M059J (cell line): ENCODE results near the gene OR2A42. TPM values are rescaled to one million over a fixed set of nuclear protein-coding genes. Genes with fewer than 3 reads are reported as not detected.
"Not testable (repeated sequence)": the region's sequence is repeated elsewhere in the genome, so short reads cannot be mapped to it uniquely, and the experiment has no call there.

Experiments used
- DNase-seq: peaks from one replicate; pipeline ENCODE4 v3.0.0-alpha.2; 2012; ENCODE audit warnings: low read depth
- total RNA-seq: library from RNA; depleted of rRNA; stranded (reverse); fragments of >200 nt; shearing (Covaris generic); gene quantifications from 2 replicates; pipeline ENCODE4 v1.2.3, GENCODE V29; 2014; rRNA removed

Gene OR2A42, protein sequence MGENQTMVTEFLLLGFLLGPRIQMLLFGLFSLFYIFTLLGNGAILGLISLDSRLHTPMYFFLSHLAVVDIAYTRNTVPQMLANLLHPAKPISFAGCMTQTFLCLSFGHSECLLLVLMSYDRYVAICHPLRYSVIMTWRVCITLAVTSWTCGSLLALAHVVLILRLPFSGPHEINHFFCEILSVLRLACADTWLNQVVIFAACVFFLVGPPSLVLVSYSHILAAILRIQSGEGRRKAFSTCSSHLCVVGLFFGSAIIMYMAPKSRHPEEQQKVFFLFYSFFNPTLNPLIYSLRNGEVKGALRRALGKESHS
- not detected in 2 replicates for total RNA-seq

DNA sequence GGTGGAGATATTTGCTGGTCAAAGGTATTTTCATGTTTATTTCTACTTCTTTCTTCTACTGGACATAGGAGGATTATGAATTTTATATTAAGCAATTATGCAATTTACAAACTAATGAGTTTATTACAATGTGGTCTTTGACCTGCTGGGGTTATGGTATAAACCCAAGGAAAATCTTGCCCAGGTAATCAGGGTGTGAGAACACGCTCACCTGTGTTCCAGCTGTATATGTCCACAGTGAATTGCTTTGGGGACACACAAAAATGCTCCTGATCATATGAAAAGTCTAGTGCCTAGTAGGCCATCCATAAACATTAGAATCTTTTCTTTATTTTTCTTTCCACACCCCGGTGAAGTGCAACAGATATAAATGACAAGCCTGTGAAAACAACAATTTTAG is at the start of gene OR2A42:
Gene OR2A42, minus strand, starts transcription at position 241 of the 400 bp plus-strand sequence. CDS start 6,762 bp downstream, outside the sequence.
- not testable (repeated sequence) for DNase-seq

DNA sequence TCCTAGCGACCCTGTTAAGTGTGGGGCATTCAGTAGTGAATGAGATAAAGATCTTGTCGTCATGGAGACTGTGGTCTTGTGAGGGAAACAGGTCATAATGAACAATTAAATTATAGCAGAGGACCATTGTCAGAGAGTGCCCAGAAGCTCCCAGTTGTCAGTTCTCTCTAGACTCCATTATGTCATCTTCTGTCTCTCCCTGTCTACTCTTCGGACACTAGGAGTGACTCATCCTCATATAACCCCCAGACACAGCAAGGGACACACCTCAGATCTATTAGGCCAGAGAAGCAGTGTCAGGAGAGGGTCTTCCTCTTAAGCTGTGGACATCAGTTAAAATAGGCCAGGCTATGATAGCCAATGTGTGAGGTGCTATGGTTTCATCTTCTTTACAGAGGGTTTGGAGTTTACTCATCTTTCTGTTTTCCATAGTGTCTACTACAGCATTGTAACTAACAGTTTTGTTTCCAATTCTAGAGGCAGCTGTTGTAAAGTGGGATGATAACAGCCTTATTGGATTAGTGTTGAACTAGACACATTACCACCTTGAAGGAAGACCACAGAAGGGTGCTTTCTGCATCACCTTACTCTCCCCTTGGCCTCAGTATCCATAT is 47.9 kb upstream of the OR2A42 start:
- DNase-seq = not testable (repeated sequence)

DNA sequence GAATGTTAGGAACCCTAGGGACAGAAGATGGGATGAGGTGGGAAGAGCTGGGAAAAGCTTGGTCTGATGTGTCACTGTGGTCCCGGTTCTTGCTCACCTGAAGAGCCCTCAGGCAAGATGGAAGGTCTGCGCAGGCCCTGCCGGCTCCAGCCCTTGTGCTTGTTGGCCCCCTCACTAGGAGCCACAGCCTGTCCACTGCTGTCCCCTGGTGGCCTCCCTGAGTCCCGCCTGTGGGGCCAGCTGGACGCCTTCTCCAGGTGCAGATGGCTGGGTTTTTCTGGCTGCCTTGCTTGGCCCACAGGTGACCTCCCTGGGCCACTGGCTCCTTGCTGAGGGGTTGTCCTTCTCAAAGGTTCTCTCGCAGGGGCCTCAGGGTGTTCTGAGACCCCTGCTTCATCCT is 44.3 kb upstream of the OR2A42 start:
- not testable (repeated sequence) for DNase-seq

DNA sequence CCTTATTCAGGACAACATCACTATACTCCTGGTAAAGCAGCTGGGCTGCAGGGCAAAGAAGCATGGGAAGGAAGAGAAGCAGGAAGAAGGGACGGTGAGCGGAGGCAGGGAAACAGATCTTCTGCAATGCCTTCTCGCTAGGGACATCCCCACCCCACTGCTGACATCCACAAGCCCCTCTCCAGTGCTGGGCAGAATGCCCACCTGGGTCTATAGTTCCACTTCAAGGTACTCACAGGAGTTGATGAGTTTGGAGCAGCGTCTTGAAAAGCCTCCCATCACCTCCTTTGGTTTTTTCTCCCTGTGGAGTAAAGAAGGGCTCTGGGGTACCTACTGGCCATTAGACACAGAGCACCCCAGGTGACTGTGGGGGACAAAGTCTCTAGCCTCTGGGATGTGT is 43.1 kb upstream of the OR2A42 start:
- DNase-seq = not testable (repeated sequence)

DNA sequence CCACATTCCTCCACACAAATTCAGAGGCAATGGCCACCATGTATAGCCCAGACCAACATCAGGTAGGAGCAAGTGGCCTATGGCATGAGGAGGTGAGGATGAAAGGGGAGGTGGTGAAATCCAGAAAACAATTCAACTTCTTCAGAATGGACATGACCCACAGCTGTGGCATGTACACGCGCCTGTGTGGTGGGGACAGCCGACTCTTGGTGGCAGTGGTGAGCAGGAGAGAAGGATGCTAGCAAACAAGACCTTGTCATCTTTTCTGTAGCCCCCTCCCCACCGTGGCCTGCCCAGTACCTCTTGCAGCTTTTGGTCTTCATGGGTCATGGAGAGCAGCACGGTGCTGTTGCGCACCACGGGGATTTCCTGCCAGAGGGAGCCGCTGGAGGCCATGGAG is 42.6 kb upstream of the OR2A42 start:
- not testable (repeated sequence) for DNase-seq

DNA sequence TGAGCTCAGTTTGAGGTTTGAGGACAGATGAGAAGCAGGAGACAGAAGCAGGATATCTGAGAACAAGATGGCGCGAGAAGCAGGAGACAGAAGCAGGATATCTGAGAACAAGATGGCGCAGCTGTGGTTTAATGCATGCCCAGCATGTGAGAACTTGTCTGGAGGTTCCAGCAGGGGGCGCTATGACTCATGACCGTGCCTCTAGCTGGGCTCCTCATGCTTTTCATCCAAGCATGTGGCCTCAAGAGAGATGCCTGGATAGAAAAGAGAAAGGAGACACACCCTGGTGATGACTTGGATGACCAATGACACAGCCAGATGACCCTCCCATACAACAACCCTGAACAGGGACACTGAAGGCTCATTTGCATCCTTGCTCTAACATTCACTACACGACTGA is 40.6 kb upstream of the OR2A42 start:
- DNase-seq = not testable (repeated sequence)

DNA sequence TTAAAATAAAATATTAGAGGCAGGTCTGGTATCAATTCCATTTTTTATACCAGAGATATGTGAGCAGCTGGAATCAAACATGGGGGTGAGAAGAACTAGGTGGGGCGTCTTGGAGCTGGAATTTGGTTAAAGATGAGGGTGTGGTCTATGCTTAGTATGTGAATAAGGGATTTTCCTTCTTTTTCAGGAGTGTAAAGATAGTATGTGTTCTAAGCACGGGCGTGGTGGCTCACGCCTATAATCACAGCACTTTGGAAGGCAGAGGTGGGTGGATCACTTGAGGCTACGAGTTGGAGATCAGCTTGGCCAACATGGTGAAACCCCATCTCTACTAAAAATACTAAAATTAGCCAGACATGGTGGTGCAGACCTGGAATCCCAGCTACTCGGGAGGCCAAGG is 35.9 kb upstream of the OR2A42 start:
- DNase-seq = not testable (repeated sequence)

DNA sequence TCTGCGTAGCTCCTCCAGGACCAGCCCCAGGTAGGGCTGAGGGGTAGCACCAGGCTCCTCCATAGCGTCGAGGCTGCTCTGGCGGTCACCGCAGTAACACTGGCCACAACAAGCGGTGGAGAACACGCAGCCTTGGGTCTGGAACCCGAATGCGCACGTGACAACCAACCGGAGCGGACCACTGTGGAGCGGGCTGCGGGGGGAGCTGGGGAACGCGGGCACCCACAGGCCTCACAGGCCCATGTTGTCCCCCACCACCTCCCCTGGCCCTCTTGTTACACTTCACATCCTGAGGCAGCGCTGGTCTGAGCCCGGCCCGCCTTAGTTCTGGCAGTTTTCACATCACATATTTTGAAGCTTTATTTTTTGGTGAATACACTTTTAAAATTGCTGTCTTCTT is 29.8 kb upstream of the OR2A42 start, which contains the start of gene CTAGE8:
Gene CTAGE8, minus strand, starts transcription at position 101 of the 400 bp plus-strand sequence. Its CDS starts 38 bp downstream, at position 63.
- not testable (repeated sequence) for DNase-seq

DNA sequence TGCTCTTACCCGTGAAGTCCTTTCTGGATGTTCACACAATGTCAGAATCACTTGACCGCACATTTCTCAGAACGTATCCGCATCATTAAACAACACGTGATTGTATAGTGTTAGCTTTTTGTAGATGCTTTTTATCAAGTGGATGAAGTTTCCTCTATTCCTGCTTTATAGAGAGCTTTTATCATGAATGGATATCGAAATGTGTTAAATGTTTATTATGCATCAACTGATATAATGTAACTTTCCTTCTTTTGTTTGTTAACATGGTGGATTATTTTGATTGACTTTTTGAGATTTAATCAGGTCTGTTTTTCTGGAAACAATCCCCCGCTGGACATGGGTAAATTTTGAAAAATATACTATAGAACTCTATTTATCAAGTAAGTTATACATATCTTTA is 25.3 kb upstream of the OR2A42 start, which contains the start of gene OR2A7:
Gene OR2A7, minus strand, starts transcription at position 101 of the 400 bp plus-strand sequence. CDS start 5,164 bp downstream, outside the sequence.
- not testable (repeated sequence) for DNase-seq

DNA sequence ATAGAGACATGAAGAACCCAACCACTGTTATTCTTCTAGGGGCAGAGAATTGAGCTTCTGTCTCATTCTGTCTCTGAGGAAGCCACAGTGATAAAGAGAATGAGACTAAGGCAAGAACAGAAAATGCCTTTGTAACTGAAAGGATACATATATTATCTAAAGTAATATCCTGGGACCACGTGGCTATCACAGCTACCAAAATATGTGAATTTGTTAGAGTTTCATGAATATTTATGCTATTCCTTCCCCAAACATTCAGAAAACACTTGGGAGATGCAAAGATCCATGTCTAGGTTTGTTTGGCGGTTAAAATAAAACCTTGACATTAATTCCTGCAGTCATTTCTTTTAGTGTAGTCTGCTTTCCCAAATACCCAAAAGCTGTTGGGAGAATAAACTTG is 22.7 kb upstream of the OR2A42 start:
- not testable (repeated sequence) for DNase-seq

DNA sequence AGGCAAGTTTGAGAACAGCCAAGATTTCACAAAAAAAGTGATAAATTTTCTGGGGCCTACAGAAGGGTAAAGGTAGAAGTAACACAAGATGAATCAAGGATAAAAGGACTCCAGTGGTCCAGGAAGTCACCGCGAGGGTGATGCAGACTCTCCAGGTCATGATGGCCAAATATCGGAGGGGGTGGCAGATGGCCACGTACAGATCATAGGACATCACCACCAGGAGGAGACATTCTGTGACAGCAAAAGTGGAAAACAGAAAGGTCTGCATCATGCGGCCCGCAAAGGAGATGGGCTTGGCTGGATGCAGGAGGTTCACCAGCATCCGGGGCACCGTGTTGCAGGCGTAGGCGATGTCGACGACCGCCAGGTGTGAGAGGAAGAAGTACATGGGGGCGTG is 19.7 kb upstream of the OR2A42 start:
- DNase-seq = not testable (repeated sequence)

DNA sequence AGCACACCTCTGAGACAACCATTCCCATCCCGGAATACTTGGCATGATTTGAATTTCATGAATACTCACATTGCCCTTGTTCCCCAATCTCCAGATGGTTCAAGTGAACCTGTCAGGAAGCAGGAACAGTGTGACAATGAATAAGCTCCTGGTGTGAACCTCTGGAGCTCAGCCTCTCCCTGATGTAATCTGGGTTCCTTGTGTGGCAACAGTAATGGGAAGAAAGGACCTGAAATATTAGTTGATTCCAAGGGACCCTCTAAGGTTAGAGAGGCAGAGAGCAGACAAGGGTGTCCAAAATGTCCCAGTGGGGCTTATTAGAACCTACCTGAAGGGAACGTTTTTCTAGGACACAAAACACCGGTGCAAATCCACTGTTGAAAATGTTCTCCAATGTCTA is 16.7 kb upstream of the OR2A42 start:
- peak; percentile 52 for DNase-seq

DNA sequence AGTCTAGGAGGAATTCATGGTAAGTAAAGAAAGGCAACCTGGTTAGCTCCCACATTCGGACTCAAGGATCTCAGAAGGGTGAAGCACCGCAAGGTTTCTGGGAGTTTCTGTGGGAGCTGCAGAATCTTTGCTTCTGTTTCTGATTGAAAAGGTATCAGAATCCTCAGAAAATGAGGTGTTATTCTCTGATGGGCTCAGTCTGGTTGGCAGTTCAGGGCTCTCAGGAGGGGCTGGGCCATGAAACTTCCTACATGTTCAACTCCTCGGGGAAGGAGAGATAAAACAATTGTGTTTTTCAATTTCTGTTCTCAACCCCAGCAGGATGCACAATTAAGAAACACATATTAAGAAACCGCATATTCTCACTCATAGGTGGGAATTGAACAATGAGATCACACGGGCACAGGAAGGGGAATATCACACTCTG is 16.1 kb upstream of the OR2A42 start:
- peak; percentile 11 for DNase-seq

DNA sequence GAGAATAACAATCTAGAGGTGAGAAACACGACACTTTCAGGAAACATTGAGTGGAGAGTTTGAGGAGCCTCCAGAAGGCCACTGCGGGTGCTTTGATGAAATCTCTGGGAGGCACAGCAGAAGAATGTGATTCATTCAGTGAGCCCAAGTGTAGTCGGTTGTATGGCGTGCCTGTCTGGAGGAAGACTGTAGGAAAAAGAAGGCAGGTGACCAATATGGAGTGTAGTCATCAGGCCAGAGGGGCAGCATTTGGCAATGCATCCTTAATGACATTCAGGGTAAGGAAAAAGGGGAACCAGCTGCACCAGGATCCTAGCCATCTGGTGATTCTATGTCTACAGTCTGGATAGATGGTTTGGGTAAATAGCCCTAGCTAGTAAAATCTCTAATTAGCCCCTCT is 12.9 kb upstream of the OR2A42 start:
- DNase-seq = not testable (repeated sequence)

DNA sequence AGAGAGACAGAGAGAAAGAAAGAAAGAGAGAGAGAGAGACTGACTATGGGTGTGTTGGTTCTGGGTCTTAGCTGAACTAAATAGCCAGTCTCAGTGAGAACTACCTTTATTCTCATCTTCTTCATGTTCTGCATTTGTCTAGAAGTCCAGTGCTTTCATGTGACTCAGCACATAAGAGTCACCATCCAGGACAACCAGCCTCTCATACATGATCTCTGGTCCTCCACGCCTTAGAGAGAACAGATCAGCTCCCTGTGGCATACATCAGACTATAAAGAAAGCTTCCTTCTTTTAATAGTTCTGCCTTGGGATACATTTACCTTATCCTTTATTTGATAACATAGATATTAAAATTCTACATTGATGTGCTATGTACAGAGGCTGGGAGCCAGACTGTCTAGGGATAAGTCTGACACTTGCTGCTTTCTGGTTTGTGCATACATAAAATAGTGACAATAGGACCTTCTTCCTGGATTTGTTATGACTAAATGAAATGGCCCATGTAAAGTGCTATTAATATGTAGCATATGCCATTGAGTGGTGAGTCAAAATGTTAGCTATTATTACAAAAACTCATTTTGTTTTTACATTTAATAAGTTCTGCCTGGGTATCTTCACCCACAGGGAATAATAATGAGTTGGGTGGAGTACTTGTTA is 8.4 kb upstream of the OR2A42 start:
- DNase-seq = not testable (repeated sequence)

DNA sequence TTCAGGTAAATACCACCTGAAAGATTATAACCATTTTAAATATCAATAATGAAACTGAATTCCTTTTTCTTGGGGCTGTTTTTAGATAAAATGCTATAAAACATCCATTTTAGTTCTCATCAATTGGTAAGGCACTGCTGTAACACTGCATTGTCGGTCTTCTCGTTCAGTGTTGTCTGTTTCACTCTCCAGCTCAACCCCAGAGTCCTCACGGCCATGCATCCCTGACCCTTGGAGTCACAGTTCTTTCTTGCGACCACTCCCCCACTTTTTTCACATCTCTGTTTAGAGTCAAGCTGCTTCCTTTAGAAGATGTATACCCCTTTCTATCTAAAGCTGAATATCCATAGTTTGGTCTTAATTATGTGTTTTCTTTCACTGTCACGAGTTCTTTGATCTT is 7.6 kb upstream of the OR2A42 start:
- not testable (repeated sequence) for DNase-seq

DNA sequence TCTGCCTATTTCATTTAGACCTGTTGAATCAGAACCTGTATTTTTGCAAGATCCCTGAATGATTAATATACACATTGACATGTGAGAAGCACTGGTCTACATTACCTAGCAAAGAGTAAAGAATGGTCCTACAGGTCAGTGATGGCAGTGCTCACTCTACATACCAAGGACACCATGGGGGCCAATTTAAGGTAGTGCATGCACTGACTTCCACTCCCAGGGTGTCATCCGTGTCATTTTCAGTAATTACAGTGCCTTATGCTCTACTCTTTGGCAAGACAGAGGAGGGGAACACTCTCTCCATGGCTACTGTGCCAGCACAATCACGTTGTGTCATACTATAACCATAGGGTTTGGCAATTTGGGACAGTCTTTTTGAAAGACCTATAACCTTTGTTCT is 6.0 kb upstream of the OR2A42 start:
- DNase-seq = not testable (repeated sequence)

DNA sequence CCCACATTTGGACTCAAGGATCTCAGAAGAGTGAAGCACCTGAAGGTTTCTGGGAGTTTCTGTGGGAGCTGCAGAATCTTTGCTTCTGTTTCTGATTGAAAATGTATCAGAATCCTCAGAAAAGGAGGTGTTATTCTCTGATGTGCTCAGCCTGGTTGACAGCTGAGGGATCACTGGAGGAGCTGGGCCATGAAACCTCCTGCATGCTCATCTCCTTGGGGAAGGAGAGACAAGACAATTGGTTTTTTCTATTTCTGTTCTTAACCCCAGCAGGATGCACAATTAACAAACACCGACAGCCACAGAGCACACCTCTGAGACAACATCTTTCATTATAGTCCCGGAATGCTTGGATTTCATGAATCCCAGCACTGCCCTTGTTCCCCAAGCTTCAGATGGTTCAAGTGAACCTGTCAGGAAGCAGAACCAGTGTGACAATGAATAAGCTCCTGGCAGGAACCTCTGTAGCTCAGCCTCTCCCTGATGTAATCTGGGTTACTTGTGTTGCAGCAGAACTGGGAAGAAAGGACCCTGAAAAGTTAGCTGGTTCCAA is 799 bp downstream of the OR2A42 start:
- DNase-seq = not testable (repeated sequence)

DNA sequence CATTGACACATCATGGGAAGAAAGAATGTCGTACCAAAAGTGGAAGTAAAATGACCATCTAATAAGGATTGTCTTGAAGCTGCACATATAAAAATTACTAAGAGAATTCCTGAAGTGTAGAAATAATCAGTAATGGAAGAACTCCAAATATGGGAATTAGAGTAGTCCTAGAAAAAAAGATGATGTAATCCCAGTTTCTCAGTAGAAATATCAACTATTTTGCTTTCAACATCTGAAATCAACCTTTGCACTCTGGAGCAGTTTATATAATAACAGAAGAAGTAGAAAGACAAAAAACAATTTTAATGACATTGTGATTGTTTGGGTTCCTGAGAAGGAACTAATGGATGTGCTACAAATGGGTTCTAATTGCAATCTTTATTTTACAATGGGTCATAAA is 6.4 kb downstream of the OR2A42 start:
- DNase-seq = not testable (repeated sequence)

DNA sequence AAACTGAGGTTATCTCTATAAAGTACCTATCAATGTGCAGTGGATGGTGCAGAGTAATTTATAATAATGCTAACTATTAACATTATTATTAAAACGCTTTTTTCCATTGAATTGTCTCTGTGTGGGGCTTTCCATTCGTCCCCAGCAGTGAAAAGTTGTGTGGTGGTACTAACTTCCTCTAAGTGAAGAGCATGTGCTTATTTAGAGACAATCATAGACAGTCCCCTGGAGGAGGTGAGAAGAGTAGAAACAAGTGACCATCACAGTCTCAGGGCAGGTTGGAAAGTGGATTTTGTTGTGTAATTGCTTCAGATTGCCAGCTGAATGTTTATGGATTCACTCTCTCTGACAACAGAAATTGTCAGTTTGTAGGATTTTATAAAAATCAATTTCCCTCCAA is 8.4 kb downstream of the OR2A42 start:
- not testable (repeated sequence) for DNase-seq

DNA sequence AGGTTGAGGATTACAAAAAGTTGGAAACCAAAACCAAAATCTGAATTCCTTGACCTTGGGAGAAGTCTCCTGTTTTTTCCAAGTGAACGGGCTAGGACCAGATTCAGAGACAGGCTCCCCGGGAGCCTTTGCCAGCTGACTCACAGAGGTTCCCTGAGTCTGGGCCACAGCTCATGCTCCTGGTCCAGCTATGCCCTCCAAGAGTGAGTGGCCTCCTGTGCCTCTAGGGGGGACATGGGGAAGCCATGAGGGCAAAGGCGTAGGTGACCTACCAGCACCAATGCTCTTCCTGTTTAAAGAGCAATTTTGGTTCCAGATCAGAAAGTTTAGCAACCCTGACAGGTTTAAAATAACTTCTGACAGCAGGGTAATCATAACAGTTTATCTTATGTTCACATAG is 10.6 kb downstream of the OR2A42 start:
- peak; percentile 39 for DNase-seq

DNA sequence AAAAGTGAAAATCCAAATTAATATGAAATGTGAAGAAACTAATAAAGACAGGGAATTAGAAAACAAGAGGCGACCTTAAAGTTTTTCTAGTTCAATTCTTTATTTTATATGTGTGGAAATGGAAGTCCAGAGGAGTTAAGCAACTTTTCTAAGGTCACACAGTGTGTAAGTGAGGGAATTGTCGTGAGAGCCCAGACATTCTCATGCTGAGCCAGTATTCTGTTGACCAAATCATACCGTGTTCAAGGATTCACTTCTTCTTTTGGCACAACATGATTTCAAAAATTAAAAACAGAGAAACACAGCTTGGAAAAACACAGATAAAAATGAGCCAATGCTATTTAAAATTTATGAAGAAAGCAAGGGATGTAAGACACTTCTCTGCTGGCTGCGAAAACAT is 12.5 kb downstream of the OR2A42 start:
- DNase-seq = not testable (repeated sequence)
